OCI-LY7 (cell line): ENCODE data around the gene SPP1. TPM values are rescaled to one million over a fixed set of nuclear protein-coding genes. Genes with fewer than 3 reads are reported as not detected.

Experiments
- Bru-seq: library from RNA; stranded (reverse); fragments of 400-500 nt; gene quantifications from one replicate; lab custom pipeline; 2021; lab: Mats Ljungman, UMichigan
- BruChase-seq, 2 experiments: library from RNA; stranded (reverse); fragments of 400-500 nt; gene quantifications; one replicate each; lab custom pipeline; 2021; lab: Mats Ljungman, UMichigan
- BruUV-seq: library from RNA; stranded (reverse); fragments of 400-500 nt; replicated peaks from 2 replicates; lab custom pipeline; 2021; lab: Mats Ljungman, UMichigan
- CTCF ChIA-PET: fragments of 300-600 bp; sonication (Branson Sonifier 250); formaldehyde crosslinking; loops from one replicate; lab custom pipeline; 2022; ENCODE audit warnings: antibody characterized with exemption; ENCODE audit not compliant: unreplicated experiment; lab: Charles Lee
- POLR2A ChIA-PET: fragments of 300-600 bp; sonication (Branson Sonifier 250); formaldehyde crosslinking; loops from one replicate; lab custom pipeline; 2022; ENCODE audit warnings: antibody characterized with exemption; lab: Charles Lee
- DNase-seq: peaks from one replicate; pipeline ENCODE4 v3.0.0-alpha.2; 2015; ENCODE audit warnings: low spot score
- H2AFZ ChIP-seq: fragments of 200-600 bp; sonication (generic), shearing (Covaris generic); 2 replicates; pipeline ENCODE4 v1.6.1; 2014; ENCODE audit warnings: mild to moderate bottlenecking, antibody characterized with exemption, low read length, moderate library complexity
- H3K27ac ChIP-seq: fragments of 200-600 bp; sonication (generic); 2 replicates; pipeline ENCODE4 v1.5.1; 2014; ENCODE audit warnings: mixed run types, low read depth, mild to moderate bottlenecking, moderate library complexity, low read length, inconsistent platforms; ENCODE audit not compliant: poor library complexity, severe bottlenecking
- H3K36me3 ChIP-seq: fragments of 200-600 bp; sonication (generic); 2 replicates; pipeline ENCODE4 v1.6.1; 2014; ENCODE audit warnings: mild to moderate bottlenecking, antibody characterized with exemption, low read length, moderate library complexity, mixed read lengths; ENCODE audit not compliant: insufficient read depth
- H3K4me1 ChIP-seq: fragments of 200-600 bp; sonication (generic); 2 replicates; pipeline ENCODE4 v1.5.1; 2014; ENCODE audit warnings: mild to moderate bottlenecking, low read length; ENCODE audit not compliant: insufficient read depth, poor library complexity, severe bottlenecking
- H3K4me2 ChIP-seq: fragments of 200-600 bp; sonication (generic); 2 replicates; pipeline ENCODE4 v1.6.1; 2014; ENCODE audit warnings: mild to moderate bottlenecking, low read length
- H3K4me3 ChIP-seq: fragments of 200-600 bp; sonication (generic); 2 replicates; pipeline ENCODE4 v1.5.1; 2014; ENCODE audit warnings: mild to moderate bottlenecking, low read depth, low read length; ENCODE audit not compliant: poor library complexity, severe bottlenecking
- H3K79me2 ChIP-seq: fragments of 200-600 bp; sonication (generic); 2 replicates; pipeline ENCODE4 v1.6.1; 2016; ENCODE audit warnings: low read depth, mild to moderate bottlenecking, low read length, moderate library complexity, mixed read lengths; ENCODE audit not compliant: insufficient read depth
- H3K9me2 ChIP-seq: fragments of 200-600 bp; sonication (generic); 2 replicates; pipeline ENCODE4 v1.6.1; 2016; ENCODE audit warnings: mild to moderate bottlenecking, low read length, mixed read lengths; ENCODE audit not compliant: insufficient read depth
- H3K9me3 ChIP-seq: fragments of 200-600 bp; sonication (generic); 2 replicates; pipeline ENCODE4 v1.6.1; 2014; ENCODE audit warnings: mild to moderate bottlenecking, mixed run types, low read length, mixed read lengths
- H4K20me1 ChIP-seq: fragments of 200-600 bp; sonication (generic); 2 replicates; pipeline ENCODE4 v1.6.1; 2014; ENCODE audit warnings: mild to moderate bottlenecking, antibody characterized with exemption, low read length, moderate library complexity, mixed read lengths; ENCODE audit not compliant: insufficient read depth
- EZH2phosphoT487 ChIP-seq: fragments of 200-600 bp; sonication (generic); IDR thresholded peaks from 2 replicates; pipeline ENCODE4 v1.6.1; 2018; ENCODE audit warnings: low read depth, borderline replicate concordance, mild to moderate bottlenecking, mixed run types, antibody characterized with exemption, low read length, moderate library complexity, mixed read lengths
- intact Hi-C: fragments of 100-400 bp; cut with micrococcal nuclease; formaldehyde crosslinking; loops from one replicate; pipeline ENCODE4 v1.10.0; 2022; ENCODE audit not compliant: unreplicated experiment
- long read RNA-seq: library from polyadenylated mRNA; stranded (forward); transcript quantifications from one replicate; pipeline ENCODE4 v2.0.0, GENCODE V29; 2022
- total RNA-seq, 2 experiments: library from RNA; depleted of rRNA in 1 of 2; stranded (reverse); fragments of >200 nt in 1 of 2; shearing (Covaris generic) in 1 of 2; gene quantifications; 2 replicates each; pipeline ENCODE4 v1.2.3, GENCODE V29; 2014 to 2022
- TF ChIP-seq, protein P1 (sequence below): fragments of 200-600 bp; sonication (generic); conservative IDR thresholded peaks from 2 replicates; pipeline ENCODE4 v1.5.1; 2014; ENCODE audit warnings: mild to moderate bottlenecking, antibody characterized with exemption, low read length, moderate library complexity, mixed read lengths

The SPP1 gene
- total RNA-seq (2014; rRNA removed; shearing (Covaris generic)) (1.4 TPM in 1 of 2 replicates, not detected in the other), total RNA-seq (2022) (not detected in 2 replicates), Bru-seq, nascent RNA (not detected), BruChase-seq, experiment 1, labeled RNA remaining after a 6-hour chase (percentile 11 among the genes with signal in this experiment), BruChase-seq, experiment 2, labeled RNA remaining after a 2-hour chase (percentile 11 among the genes with signal in this experiment)
- long read RNA-seq = 0 reads

- Histone ChIP-seq H3K36me3 (no peaks in the 10 kb centered on the region), H3K27ac (no peak within 1 kb of the TSS), H2AFZ (peak within 1 kb of the TSS; percentile 18), H3K79me2 (no peaks in the 10 kb centered on the region), H3K4me1 (peaks cover 8% of the 10 kb centered on the region), H3K4me2 (peak within 1 kb of the TSS; percentile 47), H3K9me2 (no peaks in the 10 kb centered on the region), H4K20me1 (no peaks in the 10 kb centered on the region), H3K9me3 (no peaks in the 10 kb centered on the region), H3K4me3 (peak within 1 kb of the TSS; percentile 11)
- peak; percentile 47 for DNase-seq
- POLR2A ChIA-PET = no interaction called here
- no TSS peak for BruUV-seq
- CTCF ChIA-PET = no interaction called here
- intact Hi-C loops = no loop called here
- TF ChIP-seq, protein P1, sequence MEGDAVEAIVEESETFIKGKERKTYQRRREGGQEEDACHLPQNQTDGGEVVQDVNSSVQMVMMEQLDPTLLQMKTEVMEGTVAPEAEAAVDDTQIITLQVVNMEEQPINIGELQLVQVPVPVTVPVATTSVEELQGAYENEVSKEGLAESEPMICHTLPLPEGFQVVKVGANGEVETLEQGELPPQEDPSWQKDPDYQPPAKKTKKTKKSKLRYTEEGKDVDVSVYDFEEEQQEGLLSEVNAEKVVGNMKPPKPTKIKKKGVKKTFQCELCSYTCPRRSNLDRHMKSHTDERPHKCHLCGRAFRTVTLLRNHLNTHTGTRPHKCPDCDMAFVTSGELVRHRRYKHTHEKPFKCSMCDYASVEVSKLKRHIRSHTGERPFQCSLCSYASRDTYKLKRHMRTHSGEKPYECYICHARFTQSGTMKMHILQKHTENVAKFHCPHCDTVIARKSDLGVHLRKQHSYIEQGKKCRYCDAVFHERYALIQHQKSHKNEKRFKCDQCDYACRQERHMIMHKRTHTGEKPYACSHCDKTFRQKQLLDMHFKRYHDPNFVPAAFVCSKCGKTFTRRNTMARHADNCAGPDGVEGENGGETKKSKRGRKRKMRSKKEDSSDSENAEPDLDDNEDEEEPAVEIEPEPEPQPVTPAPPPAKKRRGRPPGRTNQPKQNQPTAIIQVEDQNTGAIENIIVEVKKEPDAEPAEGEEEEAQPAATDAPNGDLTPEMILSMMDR = no peak
- no peak for TF ChIP-seq EZH2phosphoT487
Observed at GRCh38 chr4:87975466-87975865, at the start of gene SPP1. Gene SPP1 (plus strand): TSS chr4:87975714. CDS start chr4:87976896, 1,182 bp downstream.

DNA sequence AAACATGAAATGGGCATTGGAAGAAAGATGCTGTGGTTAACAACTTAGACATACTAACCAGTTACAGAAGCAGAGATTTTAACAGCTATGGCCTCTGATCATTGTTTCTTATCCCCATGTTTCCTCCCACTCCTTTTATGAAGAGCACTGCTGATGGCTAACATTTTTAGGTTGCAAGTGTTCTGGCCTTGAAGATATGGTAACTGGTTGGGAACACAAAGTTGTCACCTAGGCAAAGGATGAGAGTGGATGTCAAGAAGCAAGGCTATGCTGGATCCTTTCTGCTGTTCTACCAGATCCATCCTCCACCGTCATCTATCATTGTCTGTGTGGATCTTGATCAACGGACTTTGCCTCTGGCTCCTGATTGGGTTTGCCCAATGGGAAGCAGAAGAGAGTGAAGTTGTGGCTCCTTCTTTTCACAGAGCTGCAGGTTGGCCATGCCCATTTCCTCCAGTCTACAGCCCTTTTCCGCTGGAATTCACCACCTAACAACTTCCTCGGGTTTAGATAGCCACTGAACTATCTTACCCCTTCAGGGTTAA lies 48.9 kb upstream of the SPP1 start:
- H3K4me2 ChIP-seq = no peak overlapping the region
- DNase-seq = no peak
- no peaks in the 10 kb centered on the region for H3K79me2 ChIP-seq
- CTCF ChIA-PET = no interaction called here
- POLR2A ChIA-PET = no interaction called here
- TF ChIP-seq EZH2phosphoT487 = no peak
- TF ChIP-seq, protein P1 = no peak
- intact Hi-C loops = loop anchor here (1.0 kb wide), 1 partner anchor 12 kb away; no protein-coding TSS in a partner anchor
- no peaks in the 10 kb centered on the region for H3K4me1 ChIP-seq
- H3K9me3 ChIP-seq = no peaks in the 10 kb centered on the region
- H3K9me2 ChIP-seq = no peaks in the 10 kb centered on the region
- H2AFZ ChIP-seq = no peak overlapping the region
- no peak overlapping the region for H3K27ac ChIP-seq
- H4K20me1 ChIP-seq = no peaks in the 10 kb centered on the region
- no peaks in the 10 kb centered on the region for H3K36me3 ChIP-seq
- no peak overlapping the region for H3K4me3 ChIP-seq
- no TSS peak for BruUV-seq

DNA sequence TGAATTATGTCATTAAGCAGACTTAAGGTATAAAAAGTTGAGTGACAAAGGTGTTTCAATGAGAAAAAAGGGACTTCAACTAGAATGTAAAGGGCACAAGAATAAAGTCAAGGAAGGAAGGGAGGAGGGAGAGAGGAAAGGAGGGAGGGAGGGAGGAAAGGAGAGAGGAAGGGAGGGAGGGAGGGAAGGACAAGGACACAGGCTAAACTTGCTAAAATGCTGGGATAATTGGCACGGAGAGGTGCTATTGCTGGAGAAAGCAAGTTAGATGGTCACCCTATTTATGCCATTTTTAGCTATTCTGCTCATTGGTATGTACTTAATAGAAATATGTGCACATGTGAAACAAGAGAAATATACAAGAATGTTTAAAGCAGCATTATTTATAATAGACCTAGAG lies 44.9 kb upstream of the SPP1 start:
- no peak overlapping the region for H2AFZ ChIP-seq
- no peaks in the 10 kb centered on the region for H3K36me3 ChIP-seq
- H3K9me2 ChIP-seq = no peaks in the 10 kb centered on the region; the same call in 1 of the 2 replicates
- ChIA-PET POLR2A (no interaction called here), CTCF (no interaction called here)
- no TSS peak for BruUV-seq
- 0 out of 2 replicates have a peak, but pooled peaks cover 6% of the 10 kb centered on the region for H3K9me3 ChIP-seq
- no peaks in the 10 kb centered on the region for H4K20me1 ChIP-seq
- no peak overlapping the region for H3K4me2 ChIP-seq
- intact Hi-C loops = no loop called here
- DNase-seq = no peak
- H3K79me2 ChIP-seq = no peaks in the 10 kb centered on the region
- TF ChIP-seq, protein P1 = no peak
- no peak for TF ChIP-seq EZH2phosphoT487
- no peak overlapping the region for H3K27ac ChIP-seq
- H3K4me1 ChIP-seq = no peaks in the 10 kb centered on the region
- H3K4me3 ChIP-seq = no peak overlapping the region
